Mesendoderm (in vitro differentiated cells): ENCODE data around the gene LBX1.

Experiments used
- DNase-seq: peaks from one replicate; pipeline ENCODE4 v3.0.0; 2013
- H2AK5ac ChIP-seq: 2 replicates; pipeline ENCODE4 v1.6.1; 2013; ENCODE audit warnings: low read length, inconsistent platforms
- H2BK120ac ChIP-seq: 2 replicates; pipeline ENCODE4 v1.6.1; 2013; ENCODE audit warnings: low read depth, mild to moderate bottlenecking, low read length, moderate library complexity, mixed read lengths
- H2BK15ac ChIP-seq: replicated peaks from 2 replicates; pipeline ENCODE4 v1.6.1; 2013; ENCODE audit warnings: low read depth, mild to moderate bottlenecking, moderate library complexity
- H2BK5ac ChIP-seq: 2 replicates; pipeline ENCODE4 v1.6.1; 2013; ENCODE audit warnings: low read length, inconsistent platforms
- H3K18ac ChIP-seq: 2 replicates; pipeline ENCODE4 v1.6.1; 2013; ENCODE audit warnings: mild to moderate bottlenecking, low read length, mixed read lengths
- H3K23ac ChIP-seq: one replicate; pipeline ENCODE4 v1.6.1; 2013; ENCODE audit warnings: low read length
- H3K27ac ChIP-seq: 2 replicates; pipeline ENCODE4 v1.5.1; 2013; ENCODE audit warnings: low read depth, mild to moderate bottlenecking, inconsistent platforms, low read length, moderate library complexity
- H3K27me3 ChIP-seq: 2 replicates; pipeline ENCODE4 v1.6.1; 2013; ENCODE audit warnings: low read length, control low read depth, mild to moderate bottlenecking, inconsistent platforms; ENCODE audit not compliant: insufficient read depth, poor library complexity
- H3K36me3 ChIP-seq: 2 replicates; pipeline ENCODE4 v1.6.1; 2013; ENCODE audit warnings: low read length, inconsistent platforms; ENCODE audit not compliant: control insufficient read depth, insufficient read depth
- H3K4ac ChIP-seq: one replicate; pipeline ENCODE4 v1.6.1; 2013; ENCODE audit warnings: low read depth, mild to moderate bottlenecking, low read length, moderate library complexity
- H3K4me1 ChIP-seq: 2 replicates; pipeline ENCODE4 v1.6.1; 2013; ENCODE audit warnings: low read depth, low read length, inconsistent platforms; ENCODE audit not compliant: control insufficient read depth
- H3K4me2 ChIP-seq: 2 replicates; pipeline ENCODE4 v1.6.1; 2013; ENCODE audit warnings: low read length
- H3K4me3 ChIP-seq: 2 replicates; pipeline ENCODE4 v1.5.1; 2013; ENCODE audit warnings: mild to moderate bottlenecking, low read length
- H3K56ac ChIP-seq: one replicate; pipeline ENCODE4 v1.6.1; 2013; ENCODE audit warnings: low read length
- H3K79me1 ChIP-seq: 2 replicates; pipeline ENCODE4 v1.6.1; 2013; ENCODE audit warnings: low read length, inconsistent platforms
- H3K79me2 ChIP-seq: 2 replicates; pipeline ENCODE4 v1.6.1; 2013; ENCODE audit warnings: mild to moderate bottlenecking, low read length; ENCODE audit not compliant: control insufficient read depth, insufficient read depth
- H3K9ac ChIP-seq: 2 replicates; pipeline ENCODE4 v1.6.1; 2013; ENCODE audit warnings: low read length, inconsistent platforms
- H4K5ac ChIP-seq: one replicate; pipeline ENCODE4 v1.6.1; 2013; ENCODE audit warnings: low read length
- H4K8ac ChIP-seq: one replicate; pipeline ENCODE4 v1.6.1; 2013; ENCODE audit warnings: low read depth, mild to moderate bottlenecking, control low read depth, low read length, moderate library complexity
- WGBS: extraction: QIAGEN DNeasy Blood & Tissue Kit; methylation state at CpG from one replicate; pipeline ENCODE4 v1.1.7; 2013; ENCODE audit warnings: low lambda C conversion rate, missing lambda C conversion rate; ENCODE audit not compliant: insufficient coverage; ENCODE audit errors: extremely low coverage; 5-methylcytosine and 5-hydroxymethylcytosine counted together

Gene LBX1

DNA sequence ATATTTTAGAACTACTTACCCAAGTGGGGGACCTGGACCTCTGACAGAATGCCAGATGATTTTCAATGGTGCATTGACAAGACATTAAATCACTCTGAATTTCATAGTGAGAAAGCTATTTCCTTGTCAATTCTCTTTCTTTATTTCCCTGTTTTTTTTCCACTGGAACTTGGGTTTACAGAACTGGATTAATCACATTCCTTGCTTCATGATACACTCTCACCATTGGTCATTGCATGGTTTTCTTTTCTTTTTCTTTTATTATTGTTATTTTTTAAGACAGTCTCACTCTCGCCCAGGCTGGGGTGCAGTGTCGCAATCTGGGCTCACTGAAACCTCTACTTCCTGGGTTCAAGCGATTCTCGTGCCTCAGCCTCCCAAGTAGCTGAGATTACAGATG, 38.5 kb upstream of the LBX1 start:
- no peak overlapping the region for H4K5ac ChIP-seq
- H3K23ac ChIP-seq = no peak overlapping the region
- H2BK5ac ChIP-seq = no peak overlapping the region
- H2BK120ac ChIP-seq = no peak overlapping the region
- H3K79me2 ChIP-seq = no peaks in the 10 kb centered on the region
- no peaks in the 10 kb centered on the region for H3K36me3 ChIP-seq
- H3K18ac ChIP-seq = no peak overlapping the region
- H3K27ac ChIP-seq = no peak overlapping the region
- H3K4ac ChIP-seq = no peak overlapping the region
- peaks cover 8% of the 10 kb centered on the region for H3K4me1 ChIP-seq
- WGBS = no CpG with 5 or more reads among the region's 4 CpGs
- H2AK5ac ChIP-seq = no peak overlapping the region
- H3K9ac ChIP-seq = no peak overlapping the region
- H4K8ac ChIP-seq = no peak overlapping the region
- no peaks in the 10 kb centered on the region for H3K79me1 ChIP-seq
- no peak overlapping the region for H3K4me3 ChIP-seq
- H3K4me2 ChIP-seq = no peak overlapping the region
- DNase-seq = no peak
- no peak overlapping the region for H2BK15ac ChIP-seq
- H3K56ac ChIP-seq = no peak overlapping the region
- H3K27me3 ChIP-seq = no peaks in the 10 kb centered on the region

DNA sequence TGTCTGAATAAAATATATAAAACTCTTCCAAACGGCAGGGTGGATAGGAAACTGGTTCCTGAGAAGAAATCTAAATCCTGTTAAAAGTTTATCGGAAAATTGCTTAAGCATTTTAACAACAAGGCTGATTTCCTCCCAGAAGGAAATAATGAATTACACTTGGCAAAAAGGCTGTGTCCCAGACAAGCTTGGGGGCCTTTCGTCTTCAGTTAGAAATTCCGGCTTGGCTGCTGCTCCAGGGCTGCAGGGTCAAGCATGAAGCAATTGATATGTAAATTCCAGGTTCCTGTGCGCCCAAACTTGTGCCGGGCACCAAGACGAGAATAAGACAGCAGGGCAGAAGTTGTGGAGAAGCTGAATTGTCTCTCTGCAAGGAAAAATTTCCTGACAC, 38.0 kb upstream of the LBX1 start:
- Histone ChIP-seq H3K79me2 (no peaks in the 10 kb centered on the region), H3K4me2 (no peak overlapping the region), H3K27ac (no peak overlapping the region), H3K79me1 (no peaks in the 10 kb centered on the region), H3K4me3 (no peak overlapping the region), H2BK15ac (no peak overlapping the region), H2BK120ac (no peak overlapping the region), H2AK5ac (no peak overlapping the region), H2BK5ac (no peak overlapping the region), H3K9ac (no peak overlapping the region), H3K23ac (no peak overlapping the region), H3K18ac (no peak overlapping the region), H3K4me1 (peaks cover 8% of the 10 kb centered on the region), H3K36me3 (no peaks in the 10 kb centered on the region), H3K27me3 (no peaks in the 10 kb centered on the region), H4K8ac (no peak overlapping the region), H3K56ac (no peak overlapping the region), H3K4ac (no peak overlapping the region), H4K5ac (no peak overlapping the region)
- DNase-seq = no peak
- no CpG with 5 or more reads among the region's 7 CpGs for WGBS

DNA sequence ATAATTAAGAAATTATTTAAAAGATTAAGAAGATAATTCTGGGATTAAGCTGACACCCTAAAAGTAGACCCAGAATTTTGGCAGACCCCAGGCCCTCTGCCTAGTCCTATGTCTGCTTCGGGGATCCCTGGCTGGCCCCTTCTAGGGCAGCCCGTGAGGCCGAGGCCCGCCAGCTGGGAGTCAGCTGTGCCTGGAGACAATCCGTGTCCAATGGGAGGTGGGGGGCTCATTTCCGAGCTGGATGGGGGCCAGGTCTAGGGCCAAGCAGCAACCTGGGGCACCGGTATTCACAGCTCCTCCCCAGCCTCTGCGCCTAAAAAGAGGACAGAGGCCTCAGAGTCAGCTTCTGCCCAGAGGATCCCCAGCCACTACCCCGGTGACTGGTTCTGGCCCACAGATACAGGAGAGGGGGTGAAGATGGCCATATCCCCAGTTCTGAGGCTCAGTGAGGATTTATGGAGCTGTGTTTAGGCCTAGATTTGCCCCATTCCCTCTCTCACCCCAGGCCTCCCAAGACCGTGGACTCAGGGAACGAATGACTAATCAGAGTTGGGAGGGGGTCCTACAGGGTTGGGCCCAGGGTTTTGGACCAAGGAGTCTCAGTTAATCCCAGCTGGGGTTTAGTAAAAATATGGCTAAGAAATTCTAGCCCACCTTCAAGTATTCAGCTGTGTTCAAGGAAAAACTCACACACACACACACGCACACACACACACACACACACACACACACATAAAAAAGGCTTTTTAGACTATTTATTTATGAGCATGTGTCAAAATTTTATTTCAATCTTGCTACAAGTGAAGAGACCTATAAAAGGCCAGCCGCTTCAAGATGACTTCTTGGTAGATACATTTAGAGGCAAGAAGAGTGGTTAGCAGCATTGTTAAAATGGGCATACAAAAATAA, 37.4 kb upstream of the LBX1 start:
- Histone ChIP-seq H2AK5ac (no peak overlapping the region), H3K18ac (no peak overlapping the region), H2BK5ac (no peak overlapping the region), H3K4me2 (no peak overlapping the region), H4K8ac (no peak overlapping the region), H2BK120ac (no peak overlapping the region), H3K27me3 (no peaks in the 10 kb centered on the region), H3K23ac (no peak overlapping the region), H3K9ac (peak overlapping the region; percentile 34), H3K79me1 (no peaks in the 10 kb centered on the region), H3K79me2 (no peaks in the 10 kb centered on the region), H3K36me3 (no peaks in the 10 kb centered on the region), H4K5ac (peak overlapping the region; percentile 28), H2BK15ac (no peak overlapping the region), H3K4me1 (peaks cover 8% of the 10 kb centered on the region), H3K4ac (peak overlapping the region; percentile 85), H3K27ac (no peak overlapping the region), H3K56ac (peak overlapping the region; percentile 74), H3K4me3 (no peak overlapping the region)
- no peak for DNase-seq
- WGBS = no CpG with 5 or more reads among the region's 13 CpGs

- peak overlapping the region; percentile 30 for H3K56ac ChIP-seq
- H3K4ac ChIP-seq = no peak overlapping the region
- H3K18ac ChIP-seq = no peak overlapping the region
- no peak overlapping the region for H3K4me3 ChIP-seq
- H3K4me1 ChIP-seq = peaks cover 14% of the 10 kb centered on the region
- no peak overlapping the region for H3K9ac ChIP-seq
- H2AK5ac ChIP-seq = no peak overlapping the region
- no peaks in the 10 kb centered on the region for H3K36me3 ChIP-seq
- no peak for DNase-seq
- no peak overlapping the region for H3K23ac ChIP-seq
- no peak overlapping the region for H4K8ac ChIP-seq
- H4K5ac ChIP-seq = no peak overlapping the region
- H3K27ac ChIP-seq = no peak overlapping the region
- no peak overlapping the region for H2BK120ac ChIP-seq
- H3K4me2 ChIP-seq = no peak overlapping the region
- H3K27me3 ChIP-seq = no peaks in the 10 kb centered on the region
- no peaks in the 10 kb centered on the region for H3K79me2 ChIP-seq
- H2BK15ac ChIP-seq = no peak overlapping the region
- WGBS = no CpG with 5 or more reads among the region's 11 CpGs
- H3K79me1 ChIP-seq = no peaks in the 10 kb centered on the region
- no peak overlapping the region for H2BK5ac ChIP-seq
Observed at GRCh38 chr10:101263150-101263752, 34.0 kb upstream of the LBX1 start.

DNA sequence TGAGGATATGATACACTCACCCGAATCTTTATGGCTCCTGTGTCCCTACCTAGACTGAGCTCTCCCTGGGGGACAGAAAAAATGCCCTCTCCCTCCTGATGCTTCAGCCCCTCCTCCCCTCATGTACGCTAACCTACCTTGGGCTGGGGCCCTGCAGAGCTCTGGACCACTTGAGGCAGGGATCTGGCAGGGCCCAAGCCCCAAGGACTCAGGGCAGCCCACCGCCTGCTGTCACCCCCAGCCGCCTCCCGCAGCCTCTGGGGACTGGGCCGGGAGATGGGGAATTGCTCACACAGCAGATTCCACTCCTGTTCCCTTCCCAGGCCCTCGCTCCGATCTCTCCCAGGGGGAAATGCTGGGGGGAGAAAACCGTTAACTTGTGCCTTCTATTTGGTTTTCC, 32.9 kb upstream of the LBX1 start:
- Histone ChIP-seq H4K5ac (no peak overlapping the region), H3K4me2 (no peak overlapping the region), H2AK5ac (no peak overlapping the region), H3K36me3 (no peaks in the 10 kb centered on the region), H3K27ac (no peak overlapping the region), H4K8ac (no peak overlapping the region), H3K18ac (peak overlapping the region; percentile 2), H3K4ac (no peak overlapping the region), H2BK15ac (no peak overlapping the region), H2BK120ac (no peak overlapping the region), H3K79me1 (no peaks in the 10 kb centered on the region), H3K9ac (no peak overlapping the region), H3K79me2 (no peaks in the 10 kb centered on the region), H3K56ac (no peak overlapping the region), H3K27me3 (no peaks in the 10 kb centered on the region), H3K4me3 (no peak overlapping the region), H3K4me1 (peaks cover 14% of the 10 kb centered on the region), H2BK5ac (no peak overlapping the region), H3K23ac (no peak overlapping the region)
- WGBS = no CpG with 5 or more reads among the region's 9 CpGs
- no peak for DNase-seq
